ENCODE measurements around the gene USP28.
"Not testable (repeated sequence)": the region's sequence is repeated elsewhere in the genome, so short reads cannot be mapped to it uniquely, and the experiment has no call there.

The USP28 gene

GRCh38 chr11:113773416-113774173, 101.8 kb downstream of the USP28 start, which contains the start of gene ZW10:
Gene ZW10 (minus strand): TSS chr11:113773692. CDS start chr11:113773666, 26 bp downstream.
- peak; percentile 84 for DNase-seq (ENCODE audit: low read depth)

- DNase-seq (ENCODE audit: low read depth) = no peak
Measured at GRCh38 chr11:113773092-113773415, 102.3 kb downstream of the USP28 start.

GRCh38 chr11:113771964-113772363, 103.4 kb downstream of the USP28 start:
- no peak for DNase-seq (ENCODE audit: low read depth)

GRCh38 chr11:113764527-113765219, 110.7 kb downstream of the USP28 start:
- DNase-seq (ENCODE audit: low read depth) = no peak

GRCh38 chr11:113763040-113763439, 112.3 kb downstream of the USP28 start:
- DNase-seq (ENCODE audit: low read depth) = not testable (repeated sequence)

GRCh38 chr11:113760241-113760640, 115.1 kb downstream of the USP28 start:
- DNase-seq (ENCODE audit: low read depth) = no peak

- DNase-seq (ENCODE audit: low read depth) = no peak
Measured at GRCh38 chr11:113752932-113753331, 122.4 kb downstream of the USP28 start.
